T-cell (primary cell): ENCODE results near the gene LPIN3. TPM values are rescaled to one million over a fixed set of nuclear protein-coding genes. Genes with fewer than 3 reads are reported as not detected.

ENCODE experiments used
- ATAC-seq, 4 experiments: fragments of 200-7000 bp in 3 of 4; fragments of 150-1000 bp in 1 of 4; cut with Tn5 transposase; replicated peaks in 1 of 4; 1 replicate in 3 of 4; 2 replicates in 1 of 4; pipeline ENCODE4 v1.10.0; 2021; ENCODE audit warnings: moderate library complexity in 3 of 4, mild to moderate bottlenecking in 2 of 4, moderate number of reproducible peaks in 1 of 4
- CTCF ChIA-PET, 2 donors: fragments of 300-600 bp; sonication (Branson Sonifier 250); formaldehyde crosslinking; loops; one replicate each; lab custom pipeline; 2022; ENCODE audit warnings: antibody characterized with exemption in 2 of 2; lab: Charles Lee
- POLR2A ChIA-PET, 2 donors: fragments of 300-600 bp; sonication (Branson Sonifier 250); formaldehyde crosslinking; loops; one replicate each; lab custom pipeline; 2022; ENCODE audit warnings: antibody characterized with exemption in 2 of 2; lab: Charles Lee
- DNase-seq, 35 experiments: peaks; one replicate each; pipeline versions ENCODE4 v3.0.0 to v3.0.0-alpha.2; 2013 to 2023
- H3K27ac ChIP-seq: one replicate; pipeline ENCODE4 v1.5.1; 2013; ENCODE audit warnings: low read length
- H3K27me3 ChIP-seq, 2 experiments: replicated peaks in 1 of 2; 1 replicate in 1 of 2; 2 replicates in 1 of 2; pipeline versions ENCODE4 v1.6.1 to v1.7.0; 2013; ENCODE audit warnings: low read length in 1 of 2, mixed read lengths in 1 of 2; ENCODE audit not compliant: control insufficient read depth in 2 of 2, insufficient read depth in 2 of 2; ENCODE audit errors: extremely low read depth in 1 of 2
- H3K36me3 ChIP-seq, 2 donors: 1 replicate in 1 of 2; 2 replicates in 1 of 2; pipeline versions ENCODE4 v1.6.1 to v1.7.0; 2013; ENCODE audit warnings: low read length in 1 of 2; ENCODE audit not compliant: control insufficient read depth in 2 of 2, insufficient read depth in 1 of 2; ENCODE audit errors: extremely low read depth in 1 of 2
- H3K4me1 ChIP-seq, 2 experiments: 1 replicate in 1 of 2; 2 replicates in 1 of 2; pipeline versions ENCODE4 v1.6.1 to v1.7.0; 2013; ENCODE audit warnings: low read length in 2 of 2, mixed read lengths in 1 of 2; ENCODE audit not compliant: insufficient read depth in 2 of 2, control insufficient read depth in 1 of 2; ENCODE audit errors: extremely low read depth in 1 of 2
- H3K4me3 ChIP-seq, 2 donors: 1 replicate in 1 of 2; 2 replicates in 1 of 2; pipeline versions ENCODE4 v1.5.1 to v1.7.0; 2013; ENCODE audit warnings: mild to moderate bottlenecking in 2 of 2, low read length in 1 of 2, moderate library complexity in 1 of 2; ENCODE audit not compliant: control insufficient read depth in 1 of 2; ENCODE audit errors: extremely low read depth in 1 of 2
- H3K9me3 ChIP-seq: 2 replicates; pipeline ENCODE4 v1.7.0; 2013
- H3K27ac Mint-ChIP-seq, 2 donors: one replicate each; pipeline ENCODE4 v1.8.0; 2020 to 2021; ENCODE audit warnings: mild to moderate bottlenecking in 2 of 2, mixed read lengths in 2 of 2
- H3K27me3 Mint-ChIP-seq, 2 donors: one replicate each; pipeline ENCODE4 v1.8.0; 2021 to 2022; ENCODE audit warnings: mixed read lengths in 2 of 2
- H3K36me3 Mint-ChIP-seq: one replicate; pipeline ENCODE4 v1.8.0; 2021; ENCODE audit warnings: mixed read lengths
- H3K4me1 Mint-ChIP-seq, 3 donors: one replicate each; pipeline ENCODE4 v1.8.0; 2020 to 2022; ENCODE audit warnings: mixed read lengths in 3 of 3, mild to moderate bottlenecking in 1 of 3
- H3K4me3 Mint-ChIP-seq, 3 donors: one replicate each; pipeline ENCODE4 v1.8.0; 2020 to 2022; ENCODE audit warnings: mild to moderate bottlenecking in 3 of 3, mixed read lengths in 3 of 3, moderate library complexity in 3 of 3
- H3K9me3 Mint-ChIP-seq, 3 donors: one replicate each; pipeline ENCODE4 v1.8.0; 2020 to 2022; ENCODE audit warnings: mixed read lengths in 3 of 3
- WGBS: methylation state at CpG from one replicate; pipeline ENCODE4 v1.1.5; 2013; ENCODE audit warnings: missing lambda C conversion rate; ENCODE audit not compliant: insufficient coverage; 5-methylcytosine and 5-hydroxymethylcytosine counted together
- total RNA-seq, 35 experiments: library from RNA in 6 of 35; stranded (reverse) in 6 of 35; fragments of 120-200 nt in 1 of 35; gene quantifications; one replicate each; pipeline versions ENCODE4 v1.2.1 to v1.2.4 and lab custom pipeline; 2013 to 2026

The LPIN3 gene
- total RNA-seq, 5 donors from 2014 or later (not counting 1 experiment from before 2014, with no cell fraction given) = 0.16 to 0.80 (median 0.46) TPM

- Mint-ChIP-seq H3K4me1 (peaks cover 6 to 10% (median 7%) of the 10 kb centered on the region in 3 donors), H3K27me3 (no peaks in the 10 kb centered on the region), H3K9me3 (no peaks in the 10 kb centered on the region), H3K27ac (no peak overlapping the region), H3K4me3 (no peak overlapping the region), H3K36me3 (peaks cover 39% of the 10 kb centered on the region)
- WGBS = 91% methylated on average over 10 of the region's 12 CpGs
- no peak overlapping the region for H3K4me3 ChIP-seq
- DNase-seq (no peak), ATAC-seq (no peak)
- peaks cover 6 to 49% of the 10 kb centered on the region in 2 donors for H3K36me3 ChIP-seq
- no peaks in the 10 kb centered on the region for H3K9me3 ChIP-seq
- H3K27ac ChIP-seq = no peak overlapping the region
- ChIA-PET POLR2A (no interaction called here), CTCF (no interaction called here)
- H3K4me1 ChIP-seq = peaks cover 3 to 6% of the 10 kb centered on the region in 2 experiments
- no peaks in the 10 kb centered on the region for H3K27me3 ChIP-seq
These were observed 63.0 kb downstream of the LPIN3 start for GRCh38 chr20:41403604-41404003.

GRCh38 chr20:41405436-41405835, 64.8 kb downstream of the LPIN3 start:
- Histone ChIP-seq H3K36me3 (peaks cover 8 to 66% of the 10 kb centered on the region in 2 donors), H3K27ac (no peak overlapping the region), H3K27me3 (no peaks in the 10 kb centered on the region), H3K4me3 (no peak overlapping the region), H3K4me1 (peaks cover 7 to 12% of the 10 kb centered on the region in 2 experiments), H3K9me3 (no peaks in the 10 kb centered on the region)
- Mint-ChIP-seq H3K27ac (no peak overlapping the region), H3K4me1 (peaks cover 17 to 22% (median 18%) of the 10 kb centered on the region in 3 donors), H3K27me3 (no peaks in the 10 kb centered on the region), H3K9me3 (no peaks in the 10 kb centered on the region), H3K4me3 (no peak overlapping the region), H3K36me3 (peaks cover 50% of the 10 kb centered on the region)
- ChIA-PET CTCF (no interaction called here), POLR2A (interaction anchor here (0.5 to 0.6 kb wide), 2 partner anchors 47 to 87 kb away, joined by 3 to 4 read pairs; no protein-coding TSS in a partner anchor)
- DNase-seq = no peak
- WGBS = 100% methylated on average over 3 of the region's 3 CpGs
- no peak for ATAC-seq

- POLR2A ChIA-PET = no interaction called here
- Histone ChIP-seq H3K4me3 (no peak overlapping the region), H3K9me3 (no peaks in the 10 kb centered on the region), H3K27me3 (no peaks in the 10 kb centered on the region), H3K27ac (no peak overlapping the region), H3K4me1 (peaks cover 7 to 12% of the 10 kb centered on the region in 2 experiments), H3K36me3 (peaks cover 8 to 75% of the 10 kb centered on the region in 2 donors)
- 91% methylated on average over 4 of the region's 10 CpGs for WGBS
- CTCF ChIA-PET = no interaction called here
- no peaks in the 10 kb centered on the region for H3K9me3 Mint-ChIP-seq
- DNase-seq (no peak), ATAC-seq (no peak)
- H3K36me3 Mint-ChIP-seq = peaks cover 58% of the 10 kb centered on the region
- H3K27ac Mint-ChIP-seq = peak overlapping the region in 1 of 2 donors; percentile 16
- H3K4me3 Mint-ChIP-seq = no peak overlapping the region
- H3K27me3 Mint-ChIP-seq = no peaks in the 10 kb centered on the region
- peaks cover 17 to 22% (median 18%) of the 10 kb centered on the region in 3 donors for H3K4me1 Mint-ChIP-seq
These were observed 65.7 kb downstream of the LPIN3 start for GRCh38 chr20:41406353-41406752.

- Mint-ChIP-seq H3K9me3 (no peaks in the 10 kb centered on the region), H3K4me1 (peaks cover 16 to 24% (median 17%) of the 10 kb centered on the region in 3 donors), H3K27ac (no peak overlapping the region), H3K27me3 (no peaks in the 10 kb centered on the region), H3K4me3 (no peak overlapping the region), H3K36me3 (peaks cover 61% of the 10 kb centered on the region)
- no peaks in the 10 kb centered on the region for H3K27me3 ChIP-seq
- H3K36me3 ChIP-seq = peaks cover 4 to 82% of the 10 kb centered on the region in 2 donors
- H3K4me3 ChIP-seq = no peak overlapping the region
- H3K9me3 ChIP-seq = no peaks in the 10 kb centered on the region
- no peak for ATAC-seq
- WGBS = 97% methylated on average over 5 of the region's 7 CpGs
- ChIA-PET CTCF (interaction anchor here in 1 of 2 donors (0.6 kb wide), 1 partner anchor 21 kb away, joined by 7 read pairs; no protein-coding TSS in a partner anchor), POLR2A (no interaction called here)
- no peak for DNase-seq
- no peak overlapping the region for H3K27ac ChIP-seq
- H3K4me1 ChIP-seq = peaks cover 7 to 12% of the 10 kb centered on the region in 2 experiments
These were observed 66.3 kb downstream of the LPIN3 start for GRCh38 chr20:41406896-41407444.

- H3K27me3 ChIP-seq = no peaks in the 10 kb centered on the region
- H3K9me3 ChIP-seq = no peaks in the 10 kb centered on the region
- ATAC-seq (peak in 3 of 4 experiments; percentile 54 to 66 (median 63)), DNase-seq (peak in 4 of 35 experiments; percentile 1 to 17 (median 6))
- peaks cover 4 to 88% of the 10 kb centered on the region in 2 donors for H3K36me3 ChIP-seq
- POLR2A ChIA-PET = no interaction called here
- 62% methylated on average over 9 of the region's 10 CpGs for WGBS
- Mint-ChIP-seq H3K4me1 (peaks cover 13 to 24% (median 17%) of the 10 kb centered on the region in 3 donors), H3K4me3 (no peak overlapping the region), H3K9me3 (no peaks in the 10 kb centered on the region), H3K27me3 (no peaks in the 10 kb centered on the region), H3K27ac (peak overlapping the region in 1 of 2 donors; percentile 31), H3K36me3 (peaks cover 61% of the 10 kb centered on the region)
- no peak overlapping the region for H3K4me3 ChIP-seq
- CTCF ChIA-PET = interaction anchor here in 1 of 2 donors (0.6 kb wide), 1 partner anchor 22 kb away, joined by 7 read pairs; no protein-coding TSS in a partner anchor
- no peak overlapping the region for H3K27ac ChIP-seq
- peaks cover 7 to 12% of the 10 kb centered on the region in 2 experiments for H3K4me1 ChIP-seq
These were observed 67.0 kb downstream of the LPIN3 start for GRCh38 chr20:41407607-41408006.

- 0% methylated on average over 1 of the region's 5 CpGs for WGBS
- ChIA-PET CTCF (interaction anchor here in 1 of 2 donors (0.5 kb wide), 1 partner anchor 701 kb away, joined by 3 read pairs; no protein-coding TSS in a partner anchor), POLR2A (no interaction called here)
- Histone ChIP-seq H3K4me3 (no peak overlapping the region), H3K27ac (no peak overlapping the region), H3K9me3 (no peaks in the 10 kb centered on the region), H3K36me3 (peaks cover 4 to 91% of the 10 kb centered on the region in 2 donors), H3K4me1 (peaks cover 7 to 12% of the 10 kb centered on the region in 2 experiments), H3K27me3 (no peaks in the 10 kb centered on the region)
- Mint-ChIP-seq H3K27ac (peak overlapping the region; percentile 70 to 78), H3K4me1 (peaks cover 13 to 24% (median 17%) of the 10 kb centered on the region in 3 donors), H3K27me3 (no peaks in the 10 kb centered on the region), H3K4me3 (peak overlapping the region in 1 of 3 donors; percentile 17), H3K9me3 (no peaks in the 10 kb centered on the region), H3K36me3 (peaks cover 64% of the 10 kb centered on the region)
- ATAC-seq (peak in 2 of 4 experiments; percentile 26 to 53), DNase-seq (peak in 1 of 35 experiments; percentile 8)
These were observed 67.7 kb downstream of the LPIN3 start for GRCh38 chr20:41408156-41408794.
